Measurements from ENCODE around the gene MSANTD7.

GRCh38 chr10:14843327-14843988, 5.4 kb downstream of the MSANTD7 start:
- TF ChIP-seq CTCF (IDR thresholded peaks at IDR 0.05; ENCODE audit: low read depth, low read length) (no peak), EZH2phosphoT487 (IDR thresholded peaks at IDR 0.05; ENCODE audit: low read depth) (no peak)

Data from OCI-LY3 (cell line).